ENCODE data around the gene CTSH. TPM values are rescaled to one million over a fixed set of nuclear protein-coding genes. Genes with fewer than 3 reads are reported as not detected.
"Not testable (repeated sequence)": the region's sequence is repeated elsewhere in the genome, so short reads cannot be mapped to it uniquely, and the experiment has no call there.

CTSH gene
- total RNA-seq, 1 experiment from 2014 or later, result 8.2 TPM

DNA sequence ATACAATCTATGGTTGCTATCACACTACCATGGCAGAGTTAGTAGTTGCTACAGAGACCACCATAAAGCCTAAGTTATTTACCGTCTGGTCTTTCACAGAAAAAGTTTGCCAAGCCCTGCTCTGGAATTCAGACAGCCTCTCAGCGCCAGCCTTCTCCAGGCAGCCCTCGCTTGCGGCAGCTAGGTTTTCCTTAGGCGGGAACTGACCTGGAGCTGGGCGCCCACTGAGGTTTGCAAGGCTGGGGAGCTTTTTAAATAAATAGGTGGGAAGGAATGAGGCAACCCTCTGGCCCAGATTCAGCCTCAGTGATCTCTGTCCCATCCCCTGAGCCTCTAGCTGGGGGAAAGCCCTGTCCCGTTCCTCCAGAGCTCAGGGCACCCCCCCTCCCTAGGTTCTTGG lies 1.2 kb downstream of the CTSH start:
- DNase-seq (ENCODE audit: low read depth), result no peak

- DNase-seq (ENCODE audit: low read depth), result no peak
Observed at GRCh38 chr15:78942741-78943140, 2.1 kb downstream of the CTSH start.

- DNase-seq (ENCODE audit: low read depth), result no peak
Observed at GRCh38 chr15:78938658-78939488, 6.0 kb downstream of the CTSH start.

- DNase-seq (ENCODE audit: low read depth), result no peak
Observed at GRCh38 chr15:78937132-78937739, 7.6 kb downstream of the CTSH start.

GRCh38 chr15:78934655-78935023 lies 10.2 kb downstream of the CTSH start:
- DNase-seq (ENCODE audit: low read depth), result no peak

- DNase-seq (ENCODE audit: low read depth), result no peak
Observed at GRCh38 chr15:78933823-78934654, 10.8 kb downstream of the CTSH start.

- no peak for DNase-seq (ENCODE audit: low read depth)
Observed at GRCh38 chr15:78933187-78933822, 11.5 kb downstream of the CTSH start.

GRCh38 chr15:78932258-78932808 lies 12.5 kb downstream of the CTSH start:
- no peak for DNase-seq (ENCODE audit: low read depth)

DNA sequence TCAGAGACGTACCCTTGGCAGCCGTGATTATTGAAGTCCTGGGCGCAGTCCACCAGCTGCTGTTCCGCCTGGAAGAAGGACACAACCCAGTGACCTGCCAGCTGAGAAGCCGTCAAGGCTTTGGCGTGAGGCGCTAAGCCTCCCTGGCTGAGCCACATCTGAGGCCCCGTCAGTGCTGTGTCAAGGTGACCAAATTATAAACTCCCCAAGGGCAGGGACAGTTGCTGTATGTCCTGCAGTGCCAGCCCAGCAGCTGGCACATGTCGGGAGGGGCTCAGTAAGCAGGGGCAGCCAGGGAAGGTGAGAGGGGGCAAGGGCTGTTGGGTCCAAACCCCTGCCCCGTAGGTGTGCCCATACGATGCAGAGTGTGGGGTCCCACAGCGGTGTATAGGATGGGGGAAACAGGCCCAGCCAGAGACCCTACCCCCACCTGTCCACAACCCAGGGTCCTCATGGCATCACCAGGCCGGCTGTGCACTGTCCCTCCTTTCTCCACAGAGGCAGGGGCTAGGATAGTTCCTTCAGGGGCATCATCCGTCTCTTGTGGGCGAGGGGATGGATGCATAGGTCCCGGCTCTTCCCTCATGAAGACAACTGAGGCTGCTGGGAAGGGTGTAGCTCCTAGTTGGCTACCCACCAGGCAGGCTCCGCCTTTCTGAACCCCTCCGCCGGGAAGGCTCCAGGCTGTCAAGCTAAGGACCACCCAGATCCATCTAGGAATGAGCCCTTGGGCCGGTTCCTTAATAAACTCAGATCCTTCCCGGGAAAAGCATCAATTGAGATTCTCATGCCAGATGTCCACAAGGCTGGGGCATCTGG lies 13.2 kb downstream of the CTSH start:
- DNase-seq (ENCODE audit: low read depth), result no peak

DNA sequence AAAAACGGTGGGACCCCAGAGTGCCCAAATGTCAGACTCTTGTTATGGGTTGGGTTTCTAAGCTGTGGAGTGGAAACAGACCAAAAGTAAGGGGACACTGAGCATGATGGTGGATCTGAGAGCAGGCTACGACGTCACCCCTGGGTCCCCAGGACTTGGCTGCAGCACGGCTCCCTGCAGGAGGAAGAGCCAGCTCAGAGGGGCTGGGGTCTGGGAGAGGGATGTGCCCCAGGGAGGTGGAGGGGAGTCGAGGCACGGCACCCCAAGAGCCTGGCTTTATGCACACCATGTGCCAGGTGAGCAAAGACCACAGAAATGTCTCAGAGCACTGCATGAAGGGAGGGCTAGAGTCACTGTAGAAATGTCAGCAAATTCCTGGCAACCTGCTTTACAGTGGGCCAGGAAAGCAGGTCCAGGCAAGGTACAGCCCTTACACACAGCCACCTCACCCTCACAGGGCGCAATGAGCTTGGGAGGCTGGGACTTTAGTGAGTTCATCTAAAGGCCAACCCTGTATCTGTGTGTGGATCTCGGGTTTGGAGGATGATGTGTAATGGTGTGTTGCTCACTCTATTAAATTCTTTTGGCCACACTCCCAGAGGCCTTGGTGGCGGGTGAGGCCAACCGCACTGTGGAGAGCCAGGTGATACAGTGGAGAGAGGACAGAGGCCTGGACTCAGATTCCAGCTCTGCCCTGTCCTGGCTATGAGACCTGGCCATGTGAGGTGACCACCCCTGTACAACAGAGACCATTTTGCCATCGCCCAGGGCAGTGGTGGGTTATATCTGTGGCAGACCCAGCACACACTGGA lies 14.1 kb downstream of the CTSH start:
- peak; percentile 92 for DNase-seq (ENCODE audit: low read depth)

GRCh38 chr15:78929536-78930264 lies 15.1 kb downstream of the CTSH start:
- DNase-seq (ENCODE audit: low read depth), result no peak

- DNase-seq (ENCODE audit: low read depth), result no peak
Observed at GRCh38 chr15:78928616-78929093, 16.2 kb downstream of the CTSH start.

DNA sequence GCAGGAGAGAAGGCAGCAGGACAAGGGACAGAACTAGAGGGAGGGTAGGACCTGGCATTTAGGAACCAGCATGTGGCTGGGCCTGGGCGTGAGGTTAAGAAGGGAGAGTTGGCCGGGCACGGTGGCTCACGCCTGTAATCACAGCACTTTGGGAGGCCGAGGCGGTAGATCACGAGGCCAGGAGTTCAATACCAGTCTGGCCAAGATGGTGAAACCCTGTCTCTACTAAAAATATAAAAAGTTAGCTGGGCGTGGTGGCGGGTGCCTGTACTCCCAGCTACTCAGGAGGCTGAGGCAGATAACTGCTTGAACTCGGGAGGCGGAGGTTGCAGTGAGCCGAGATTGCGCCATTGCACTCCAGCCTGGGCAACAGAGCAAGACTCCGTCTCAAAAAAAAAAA lies 16.7 kb downstream of the CTSH start:
- DNase-seq (ENCODE audit: low read depth), result not testable (repeated sequence)

DNA sequence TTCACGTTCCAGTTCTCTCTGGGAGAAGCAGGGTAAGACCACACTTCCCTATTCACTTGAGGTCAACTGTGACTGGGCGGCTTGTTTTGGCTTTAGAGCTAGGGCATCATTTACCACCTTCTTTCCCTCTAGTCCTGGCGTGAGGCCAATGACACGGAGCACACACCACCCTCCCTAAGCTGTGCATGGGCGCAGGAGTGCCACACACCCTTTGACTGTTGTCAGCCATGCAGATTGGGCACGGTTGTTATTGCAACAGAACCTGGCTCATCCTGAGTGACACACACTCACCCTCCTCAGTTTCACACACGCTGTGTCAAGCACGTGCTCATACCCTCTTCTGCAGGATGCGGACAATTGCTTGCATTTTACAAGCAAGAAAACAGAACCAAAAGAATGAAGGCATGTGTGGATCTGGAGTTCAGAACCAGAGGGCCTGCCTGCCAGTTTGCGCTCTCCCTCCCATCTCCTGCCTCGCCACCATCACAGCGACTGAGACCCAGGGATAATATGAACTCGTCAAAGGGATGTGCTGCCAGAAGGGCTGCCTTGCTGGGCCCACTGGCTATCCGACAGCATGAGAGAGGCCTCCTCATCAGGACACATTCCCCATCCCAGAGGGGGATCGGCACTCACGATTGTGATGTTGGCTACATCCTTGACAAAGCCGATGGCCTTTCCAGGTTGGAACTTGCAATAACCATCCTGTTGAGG lies 17.6 kb downstream of the CTSH start:
- no peak for DNase-seq (ENCODE audit: low read depth)

DNA sequence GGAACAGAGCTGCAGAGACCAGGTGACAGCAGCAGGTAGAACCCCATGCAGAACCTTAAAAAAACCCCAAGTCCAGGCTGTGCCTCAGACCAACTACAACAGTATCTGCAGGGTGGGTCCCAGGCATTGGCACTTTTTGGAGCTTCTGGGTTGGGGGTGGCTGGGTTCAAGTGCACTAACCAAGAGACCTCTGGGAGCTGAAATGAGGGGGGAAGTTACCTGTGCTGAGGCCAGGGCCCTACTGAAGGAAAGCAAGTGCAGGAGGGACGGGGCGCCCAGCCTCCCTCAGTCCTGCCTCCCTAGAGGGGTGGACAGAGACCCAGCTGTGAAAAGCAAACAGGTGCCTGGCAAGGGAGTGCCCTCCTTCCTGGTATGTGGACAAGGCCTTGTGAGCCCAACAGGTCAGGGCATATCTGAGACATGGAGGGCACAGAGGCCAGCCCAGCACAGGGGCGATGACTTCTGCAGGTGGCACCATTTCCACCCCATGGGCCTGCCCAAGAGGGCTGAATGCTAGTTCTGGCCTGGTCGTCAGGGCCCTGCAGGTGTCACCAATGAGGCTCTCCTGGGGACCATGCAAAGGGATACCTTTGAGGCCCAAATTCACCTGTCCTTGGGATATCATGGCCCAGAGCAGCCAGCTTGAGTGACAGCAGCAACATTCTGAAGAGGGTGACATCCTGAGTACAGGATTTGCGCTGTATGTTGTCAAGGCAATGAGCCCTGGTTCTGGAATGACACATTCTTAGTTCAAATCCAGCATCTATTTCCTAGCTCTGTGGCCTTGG lies 18.7 kb downstream of the CTSH start:
- DNase-seq (ENCODE audit: low read depth), result no peak

DNA sequence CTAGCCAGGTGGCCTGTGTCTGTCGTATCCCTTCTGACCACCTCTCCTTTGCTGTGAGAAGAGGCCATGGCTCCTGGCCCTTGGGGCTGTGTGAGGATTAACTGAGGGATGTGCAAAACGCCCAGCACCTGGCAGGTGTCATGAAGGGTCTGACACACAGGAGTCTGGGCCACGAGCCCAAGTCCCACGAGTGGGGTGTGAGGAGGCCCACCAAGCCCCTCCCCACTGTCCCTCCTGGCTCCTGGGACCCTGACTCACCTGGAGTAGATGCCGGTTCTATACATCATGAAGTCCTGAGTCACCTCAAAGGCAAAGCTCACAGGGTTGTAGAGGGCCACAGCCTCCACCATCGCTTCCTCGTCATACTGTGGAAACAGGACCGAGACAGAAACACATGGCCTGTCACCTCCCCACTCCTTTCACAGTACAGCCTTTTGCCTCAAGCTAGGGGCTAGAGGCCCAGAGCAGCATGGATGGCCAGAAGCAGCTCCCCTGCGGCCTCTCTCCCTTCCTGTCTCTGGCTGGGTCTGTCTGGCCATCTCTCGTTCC lies 19.7 kb downstream of the CTSH start:
- DNase-seq (ENCODE audit: low read depth), result no peak

Data from Daoy (cell line).